VCaP (cell line): ENCODE measurements around the gene DIPK1A.

Experiments used
- H3K27ac ChIP-seq: fragments of 450-650 bp; 2 replicates; pipeline ENCODE4 v1.5.1; 2017
- TF ChIP-seq, protein P1 (sequence below): fragments of 450-650 bp; conservative IDR thresholded peaks from 2 replicates; pipeline ENCODE4 v1.5.1; 2017; ENCODE audit warnings: mild to moderate bottlenecking, moderate library complexity

The DIPK1A gene

GRCh38 chr1:92968138-92969032 lies 7.1 kb upstream of the DIPK1A start:
- no peak overlapping the region for H3K27ac ChIP-seq
- TF ChIP-seq, protein P1, sequence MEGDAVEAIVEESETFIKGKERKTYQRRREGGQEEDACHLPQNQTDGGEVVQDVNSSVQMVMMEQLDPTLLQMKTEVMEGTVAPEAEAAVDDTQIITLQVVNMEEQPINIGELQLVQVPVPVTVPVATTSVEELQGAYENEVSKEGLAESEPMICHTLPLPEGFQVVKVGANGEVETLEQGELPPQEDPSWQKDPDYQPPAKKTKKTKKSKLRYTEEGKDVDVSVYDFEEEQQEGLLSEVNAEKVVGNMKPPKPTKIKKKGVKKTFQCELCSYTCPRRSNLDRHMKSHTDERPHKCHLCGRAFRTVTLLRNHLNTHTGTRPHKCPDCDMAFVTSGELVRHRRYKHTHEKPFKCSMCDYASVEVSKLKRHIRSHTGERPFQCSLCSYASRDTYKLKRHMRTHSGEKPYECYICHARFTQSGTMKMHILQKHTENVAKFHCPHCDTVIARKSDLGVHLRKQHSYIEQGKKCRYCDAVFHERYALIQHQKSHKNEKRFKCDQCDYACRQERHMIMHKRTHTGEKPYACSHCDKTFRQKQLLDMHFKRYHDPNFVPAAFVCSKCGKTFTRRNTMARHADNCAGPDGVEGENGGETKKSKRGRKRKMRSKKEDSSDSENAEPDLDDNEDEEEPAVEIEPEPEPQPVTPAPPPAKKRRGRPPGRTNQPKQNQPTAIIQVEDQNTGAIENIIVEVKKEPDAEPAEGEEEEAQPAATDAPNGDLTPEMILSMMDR = peak; percentile 80

DNA sequence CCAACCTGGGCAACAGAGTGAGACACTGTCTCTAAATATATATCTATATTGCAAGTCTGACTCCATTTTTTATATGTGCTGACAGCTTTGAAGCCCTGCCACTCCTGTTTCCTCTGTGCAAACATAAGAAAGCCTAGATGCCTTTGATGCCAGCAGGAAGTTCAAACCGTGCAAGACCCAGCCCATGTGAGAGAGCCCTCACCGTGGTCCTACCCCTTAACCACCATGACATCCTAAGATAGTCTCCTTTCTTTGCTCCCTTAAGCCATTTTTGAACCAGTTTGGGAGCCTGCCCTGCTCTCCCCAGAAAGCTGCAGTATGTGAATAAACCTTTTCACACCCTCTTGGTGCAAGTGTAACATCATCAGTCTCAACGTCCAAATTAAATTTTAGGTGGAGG lies 3.7 kb upstream of the DIPK1A start:
- H3K27ac ChIP-seq = no peak overlapping the region
- TF ChIP-seq, protein P1 = no peak

DNA sequence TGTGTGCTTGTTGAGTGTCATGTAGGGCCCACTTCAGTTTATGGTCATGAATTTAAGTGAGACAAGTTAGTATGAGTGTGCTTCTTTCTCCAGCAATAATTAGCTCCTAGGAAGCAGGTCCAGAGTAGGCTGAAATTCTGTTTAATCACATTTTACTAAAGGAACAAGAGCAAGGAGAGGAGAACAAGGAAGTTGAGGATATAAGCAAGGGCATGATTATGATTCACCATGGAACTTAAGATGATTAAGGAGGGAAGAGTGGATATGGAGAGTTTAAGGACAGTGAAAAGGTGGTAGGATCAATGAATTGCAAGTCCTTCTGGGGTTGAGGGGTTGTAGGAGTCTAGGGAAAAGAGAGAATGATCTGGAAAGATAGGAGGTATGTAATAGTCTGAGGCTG lies 3.1 kb upstream of the DIPK1A start:
- TF ChIP-seq, protein P1 = no peak
- no peak overlapping the region for H3K27ac ChIP-seq

GRCh38 chr1:92961896-92962752 lies 862 bp upstream of the DIPK1A start:
- peak overlapping the region; percentile 77 for H3K27ac ChIP-seq
- TF ChIP-seq, protein P1 = no peak

GRCh38 chr1:92960395-92961130 lies 699 bp downstream of the DIPK1A start:
- TF ChIP-seq, protein P1 = peak; percentile 74
- peak overlapping the region; percentile 77 for H3K27ac ChIP-seq

- no peak overlapping the region for H3K27ac ChIP-seq
- TF ChIP-seq, protein P1 = no peak
Measured at GRCh38 chr1:92958203-92958970, 2.9 kb downstream of the DIPK1A start.
